Sigmoid colon (tissue), 3 donors: Measurements from ENCODE around the gene TUNAR.

Experiments
- CTCF ChIP-seq, 4 experiments: fragments of 450-650 bp in 3 of 4; fragments of 200-600 bp in 1 of 4; IDR thresholded peaks; one replicate each; pipeline ENCODE4 v1.5.1; 2016 to 2019; ENCODE audit warnings: antibody characterized with exemption in 4 of 4, mild to moderate bottlenecking in 3 of 4, moderate library complexity in 2 of 4
- POLR2A ChIP-seq, 2 donors: fragments of 450-650 bp; IDR thresholded peaks; one replicate each; pipeline ENCODE4 v1.6.1; 2016; ENCODE audit warnings: antibody characterized with exemption in 2 of 2, mild to moderate bottlenecking in 2 of 2, moderate library complexity in 2 of 2

GRCh38 chr14:95961481-95961880 lies 84.8 kb downstream of the TUNAR start:
- TF ChIP-seq CTCF (IDR thresholded peaks at IDR 0.05) (no peak), POLR2A (IDR thresholded peaks at IDR 0.05) (no peak)
